Left kidney (tissue), 2 donors: ENCODE measurements around the gene EZH2. TPM values are rescaled to one million over a fixed set of nuclear protein-coding genes. Genes with fewer than 3 reads are reported as not detected.

ENCODE experiments used
- DNase-seq: peaks from one replicate; pipeline ENCODE4 v3.0.0-alpha.2; 2013
- polyA plus RNA-seq: library from polyadenylated mRNA; unstranded; fragments of 120-200 nt; gene quantifications from one replicate; pipeline ENCODE4 v1.2.1, GENCODE V29; 2013; ENCODE audit not compliant: insufficient read length

Gene EZH2
- polyA plus RNA-seq, 1 donor, result 63.9 TPM

DNA sequence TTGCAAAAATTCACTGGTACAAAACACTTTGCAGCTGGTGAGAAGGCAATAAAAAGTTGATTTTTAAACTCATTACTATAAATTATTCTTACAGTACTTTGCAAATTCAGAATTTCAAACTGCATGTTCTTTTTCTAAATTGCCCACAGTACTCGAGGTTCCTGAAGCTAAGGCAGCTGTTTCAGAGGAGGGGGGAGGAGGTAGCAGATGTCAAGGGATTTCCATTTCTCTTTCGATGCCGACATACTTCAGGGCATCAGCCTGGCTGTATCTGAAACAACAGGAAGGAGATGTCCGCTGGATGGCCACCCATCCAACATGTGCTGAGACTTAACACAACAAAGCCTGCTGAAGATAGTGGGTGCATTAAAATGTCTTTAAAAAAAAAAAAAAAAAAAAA is 76.7 kb downstream of the EZH2 start:
- no peak for DNase-seq

DNA sequence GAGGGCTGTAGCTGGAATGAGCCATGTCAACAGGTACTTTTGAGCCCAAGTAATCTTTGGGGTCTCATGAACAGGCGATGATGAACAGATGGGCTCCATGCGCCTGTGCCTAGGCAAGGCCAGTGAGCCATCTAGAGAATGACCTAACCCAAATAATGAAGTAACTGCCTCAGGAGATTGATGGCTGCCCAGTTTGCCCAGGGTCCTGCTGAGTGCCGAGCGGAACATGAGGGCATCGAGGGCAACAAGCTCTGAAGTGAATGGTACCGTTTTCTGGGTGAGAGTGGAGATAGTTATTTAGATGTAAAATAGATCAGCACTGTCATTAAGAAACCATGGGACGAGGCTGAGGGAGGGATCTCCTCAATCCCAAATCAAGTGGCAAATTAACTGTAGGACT is 77.9 kb downstream of the EZH2 start:
- DNase-seq, result no peak

DNA sequence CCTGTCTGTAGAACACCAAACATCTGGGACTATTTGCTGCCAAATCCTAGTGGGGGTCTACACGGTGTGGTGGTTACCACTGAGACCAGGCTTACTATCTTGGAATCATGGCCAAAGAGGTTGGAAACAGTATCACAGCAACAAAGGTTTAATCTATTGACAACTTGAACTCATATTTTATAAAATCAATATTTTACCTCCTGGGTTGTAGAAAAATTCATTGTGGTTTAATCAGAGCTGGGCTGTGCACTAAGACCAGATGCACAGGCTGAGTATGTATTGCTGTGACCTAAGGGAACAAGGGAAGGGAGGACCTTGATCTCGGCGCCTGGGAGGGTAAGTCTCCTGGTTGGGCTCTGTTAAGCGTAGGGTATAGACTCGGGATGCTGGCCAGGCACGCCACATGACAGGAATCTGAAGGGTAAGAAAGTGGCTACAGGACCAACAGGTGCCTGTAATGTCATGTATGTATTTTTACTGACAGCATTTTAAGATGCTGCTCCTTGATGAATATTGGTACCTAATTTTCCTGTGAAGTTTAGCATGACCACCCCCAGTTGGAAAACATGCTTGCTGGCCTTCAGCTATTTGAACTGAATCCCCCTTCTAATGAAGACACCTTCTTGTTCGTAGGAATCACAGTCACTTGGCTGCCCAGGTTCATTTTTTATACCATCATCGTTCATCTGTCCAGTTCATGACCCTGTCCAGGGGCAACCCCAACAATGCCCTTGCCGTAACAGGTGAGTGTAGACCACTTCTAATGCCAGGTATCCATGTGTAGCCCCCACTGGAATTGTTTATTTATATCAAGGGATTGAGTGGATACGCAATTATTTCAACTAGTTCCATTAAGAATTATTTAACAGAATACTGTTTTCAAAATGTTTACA is 79.5 kb downstream of the EZH2 start:
- DNase-seq, result no peak

GRCh38 chr7:148803094-148803493 is 81.0 kb downstream of the EZH2 start:
- DNase-seq, result no peak

DNA sequence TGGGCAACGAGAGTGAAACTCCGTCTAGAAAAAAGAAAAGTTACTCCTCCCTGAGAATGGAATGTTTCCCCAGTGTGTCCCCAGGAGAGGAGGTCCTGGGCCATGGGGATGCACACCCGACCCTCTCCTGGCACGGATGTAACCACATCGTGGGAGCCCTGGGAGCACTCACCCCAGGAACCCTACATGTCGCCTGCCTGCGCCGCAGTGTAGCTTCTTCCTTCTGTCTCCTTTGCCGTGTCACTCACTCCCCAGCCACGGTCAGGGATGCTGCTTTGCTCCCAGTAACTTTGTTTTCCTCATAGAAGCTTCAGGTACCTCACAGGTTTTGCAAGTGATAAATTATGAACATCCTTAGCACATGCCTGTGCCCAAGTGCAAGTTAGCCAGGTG is 82.0 kb downstream of the EZH2 start:
- DNase-seq, result no peak

GRCh38 chr7:148800677-148801076 is 83.4 kb downstream of the EZH2 start:
- DNase-seq, result no peak

- no peak for DNase-seq
These were observed 84.1 kb downstream of the EZH2 start for GRCh38 chr7:148799893-148800555.

DNA sequence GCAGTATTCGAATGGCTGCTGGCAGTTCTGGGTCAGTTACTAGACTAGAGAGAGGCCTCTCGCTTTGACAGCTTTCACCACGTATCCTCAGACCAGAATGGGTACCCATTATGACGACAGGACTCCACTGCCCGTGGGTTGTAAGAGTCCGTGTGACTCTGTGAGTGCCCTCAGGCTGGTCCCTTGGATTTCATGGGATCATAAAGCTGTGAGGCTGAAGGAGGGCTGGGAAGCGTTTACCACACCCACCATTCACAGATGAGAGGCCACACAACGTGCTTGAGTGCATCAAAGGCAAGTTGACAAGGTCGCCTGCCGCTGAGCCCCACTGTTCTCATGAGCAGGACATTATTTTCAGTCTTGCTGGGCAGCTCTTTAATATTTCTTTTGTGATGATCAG is 87.2 kb downstream of the EZH2 start:
- no peak for DNase-seq

GRCh38 chr7:148794476-148794875 is 89.6 kb downstream of the EZH2 start:
- DNase-seq, result no peak

DNA sequence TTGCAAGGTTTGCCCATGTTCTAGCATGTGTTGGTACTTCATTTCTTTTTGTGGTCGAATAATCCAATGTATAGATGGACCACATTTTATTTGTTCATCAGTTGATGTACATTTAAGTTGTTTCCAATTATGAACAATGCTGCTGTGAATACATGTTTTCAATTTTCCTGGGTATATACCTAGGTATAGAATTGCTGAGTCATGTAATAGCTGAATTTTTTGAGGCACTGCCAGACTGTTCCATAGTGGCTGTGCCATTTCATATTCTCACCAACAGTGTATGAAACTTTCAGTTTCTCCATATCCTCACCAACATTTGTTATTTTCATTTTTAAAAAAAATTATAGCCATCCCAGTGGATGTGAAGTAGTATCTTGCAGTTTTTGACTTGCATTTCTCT is 90.5 kb downstream of the EZH2 start:
- no peak for DNase-seq

DNA sequence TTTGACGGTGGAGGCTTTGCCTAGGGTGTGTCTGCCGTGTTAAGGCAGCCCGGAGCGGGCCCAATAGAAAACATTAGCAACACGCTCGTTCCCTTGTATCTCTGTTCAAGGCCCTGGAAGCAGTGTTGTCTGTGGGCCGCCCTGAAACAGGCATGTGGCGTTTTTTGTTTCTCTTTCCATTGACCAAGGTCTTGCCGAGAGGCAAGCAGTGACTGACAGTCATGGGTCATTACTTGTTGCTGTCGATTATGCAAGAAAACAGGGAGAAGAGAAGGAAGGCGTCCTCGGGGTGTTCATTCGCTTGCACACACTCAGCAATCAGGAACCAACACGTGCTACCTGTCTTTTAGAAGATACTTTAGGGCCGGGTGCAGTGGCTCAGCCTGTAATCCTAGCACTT is 92.5 kb downstream of the EZH2 start:
- DNase-seq, result no peak

DNA sequence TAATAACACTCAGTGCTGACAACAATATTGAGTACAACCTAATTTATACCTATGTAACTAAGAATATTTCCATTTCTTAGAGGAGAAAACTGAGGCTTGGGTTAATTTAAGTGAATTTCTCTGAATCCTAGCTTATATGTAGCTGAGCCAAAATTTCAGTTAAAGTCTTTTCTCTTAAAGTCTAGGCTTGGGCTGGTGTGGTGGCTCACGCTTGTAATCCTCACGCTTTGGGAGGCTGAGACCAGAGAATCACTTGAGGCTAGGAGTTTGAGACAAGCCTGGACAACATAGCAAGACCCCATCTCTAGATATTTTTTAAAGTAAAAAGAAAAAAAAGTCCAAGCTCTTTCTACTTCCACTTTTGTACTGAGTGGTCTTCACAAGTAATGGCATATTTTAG is 93.2 kb downstream of the EZH2 start:
- DNase-seq, result no peak

DNA sequence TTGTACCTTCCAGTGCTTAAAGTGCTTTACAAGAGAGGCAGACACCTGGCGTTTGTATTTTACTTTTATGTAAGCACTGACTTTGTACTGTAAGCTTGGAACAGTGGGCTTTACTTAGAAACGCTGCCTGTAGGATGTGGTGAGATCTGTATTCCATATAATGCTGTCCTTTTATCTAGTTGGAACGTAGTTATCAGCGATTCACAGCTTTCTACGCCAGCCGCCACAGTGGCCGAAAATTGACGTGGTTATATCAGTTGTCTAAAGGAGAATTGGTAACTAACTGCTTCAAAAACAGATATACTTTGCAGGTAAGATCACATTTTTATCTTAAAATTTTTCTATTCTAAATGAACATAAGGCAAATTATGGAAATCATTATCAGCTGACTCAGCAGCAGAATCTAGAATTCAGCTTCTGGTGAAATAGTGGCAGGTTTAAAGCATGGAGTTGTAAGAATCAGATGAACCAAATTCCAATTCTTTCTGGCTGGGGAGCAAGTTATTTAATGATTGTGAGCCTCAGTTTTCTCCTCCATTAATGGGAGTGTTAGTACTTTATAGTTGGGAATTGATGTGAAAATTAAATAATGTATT is 93.9 kb downstream of the EZH2 start:
- DNase-seq, result no peak

DNA sequence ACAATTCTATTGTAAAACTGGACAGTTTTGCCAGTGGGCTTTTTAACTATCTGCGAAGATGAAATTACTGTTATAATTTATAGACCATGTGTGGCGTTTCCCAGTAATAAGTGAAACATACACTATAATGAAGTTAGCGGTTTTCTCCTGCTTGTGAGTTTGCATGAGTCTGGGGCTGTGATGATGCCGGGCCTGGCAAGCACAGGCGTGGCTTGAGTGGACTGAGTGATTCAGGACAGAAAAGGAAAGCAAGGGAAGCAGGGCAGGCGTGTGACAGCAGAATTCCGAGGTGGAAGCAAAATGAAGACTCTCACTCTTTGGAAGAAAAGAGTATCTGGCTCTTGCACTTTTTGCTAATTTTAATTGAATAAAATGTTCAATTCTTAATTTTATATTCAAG is 94.9 kb downstream of the EZH2 start:
- no peak for DNase-seq

- DNase-seq, result no peak
These were observed 96.4 kb downstream of the EZH2 start for GRCh38 chr7:148787571-148788295.

- DNase-seq, result no peak
These were observed 100.1 kb downstream of the EZH2 start for GRCh38 chr7:148783801-148784527.

DNA sequence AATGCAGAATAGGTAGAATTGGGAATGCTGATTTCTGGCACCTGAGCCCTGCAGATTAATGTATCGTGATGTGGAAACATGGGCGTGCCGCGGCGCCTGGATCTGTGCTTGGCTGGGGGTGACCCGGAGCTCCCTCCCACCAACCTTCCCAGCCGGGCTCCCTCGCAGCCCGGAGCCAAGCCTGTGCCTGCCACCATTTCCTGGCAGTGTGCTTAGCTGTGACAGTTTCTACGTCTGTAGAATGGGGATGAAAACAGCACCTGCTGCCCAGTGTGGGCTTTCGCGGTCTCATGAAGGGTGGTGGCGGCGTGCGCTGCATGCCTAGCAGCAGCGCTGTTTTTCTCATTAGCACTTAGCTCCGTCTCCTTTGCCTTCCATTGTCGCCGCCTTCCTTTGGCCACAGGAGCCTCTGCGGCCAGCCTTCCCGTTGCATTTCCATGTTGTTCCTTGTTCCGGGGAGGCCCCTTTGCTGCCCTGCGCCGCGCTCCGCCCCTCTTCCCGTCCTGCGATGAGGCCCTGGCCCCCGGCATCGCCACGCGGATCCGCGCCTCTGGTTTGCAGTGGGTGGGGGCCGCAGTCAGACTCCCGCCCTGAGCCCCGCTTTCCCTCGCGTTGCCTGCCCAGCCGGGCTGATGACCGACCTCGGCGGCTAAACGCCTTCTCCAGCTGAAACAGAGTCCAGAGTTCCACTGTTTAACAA is 101.2 kb downstream of the EZH2 start:
- DNase-seq, result no peak

- DNase-seq, result peak; percentile 35
These were observed 109.6 kb downstream of the EZH2 start for GRCh38 chr7:148774471-148774870.

DNA sequence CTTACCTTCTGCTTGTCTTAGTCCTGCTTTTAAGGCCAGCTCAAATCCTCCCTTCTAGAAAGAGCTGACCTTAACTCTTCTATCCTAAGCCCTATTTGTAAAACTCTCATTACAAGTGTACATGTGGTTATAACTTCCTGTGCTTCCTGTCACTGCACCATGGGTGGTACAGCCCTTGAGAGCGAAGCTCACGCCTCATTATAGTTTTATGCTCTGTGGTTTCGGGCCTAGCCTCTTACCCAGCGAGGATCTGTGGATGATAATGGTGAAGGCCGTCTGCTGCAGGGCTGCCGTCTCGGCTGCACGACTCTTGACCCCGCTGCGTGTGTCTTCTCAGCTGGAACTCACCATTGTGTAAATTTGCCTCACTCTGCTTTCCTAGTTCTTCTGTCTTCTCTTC is 110.8 kb downstream of the EZH2 start:
- no peak for DNase-seq

DNA sequence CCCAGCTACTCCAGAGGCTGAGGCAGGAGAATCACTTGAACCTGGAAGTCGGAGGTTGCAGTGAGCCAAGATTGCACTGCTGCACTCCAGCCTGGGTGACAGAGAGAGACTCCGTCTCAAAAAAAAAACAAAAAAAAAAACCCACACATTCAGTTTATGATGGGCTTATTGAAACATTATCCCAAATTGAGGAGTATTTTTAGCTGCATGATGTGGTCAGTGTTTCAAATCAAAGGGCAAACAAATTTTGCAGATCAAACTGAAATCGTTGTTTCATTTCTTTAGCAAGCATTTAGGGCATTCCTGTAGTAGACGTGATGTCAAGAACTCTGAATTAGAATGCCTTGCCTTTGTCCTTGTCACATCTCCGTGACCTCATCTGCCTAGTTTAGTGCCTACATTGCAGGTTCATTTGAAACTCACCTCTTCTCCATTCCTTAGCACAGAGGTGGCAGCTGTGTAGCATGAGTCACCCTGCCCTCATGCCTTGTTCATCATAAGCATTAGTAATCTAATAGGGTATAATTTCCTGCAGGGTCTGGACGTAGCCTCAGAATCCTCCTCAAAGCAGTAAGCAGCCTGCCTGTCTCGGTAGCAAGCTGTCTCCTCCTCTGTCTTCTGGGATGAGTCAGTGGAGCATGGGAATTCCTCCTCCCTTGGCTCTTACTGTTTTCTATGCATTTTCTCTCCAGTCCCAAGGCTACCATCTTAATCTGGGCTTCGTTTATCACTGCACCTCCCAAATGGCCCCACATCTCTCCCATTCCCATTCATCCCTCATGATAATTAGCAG is 111.6 kb downstream of the EZH2 start:
- DNase-seq, result no peak
